Type B pancreatic cell (in vitro differentiated cells): ENCODE results near the gene ITGB3BP. TPM values are rescaled to one million over a fixed set of nuclear protein-coding genes. Genes with fewer than 3 reads are reported as not detected.
"Not testable (repeated sequence)": the region's sequence is repeated elsewhere in the genome, so short reads cannot be mapped to it uniquely, and the experiment has no call there.

Experiments
- DNase-seq: peaks from one replicate; pipeline ENCODE4 v3.0.0; 2021; ENCODE audit warnings: mixed read lengths; ENCODE audit not compliant: unreplicated experiment; ENCODE audit errors: extremely low spot score
- H3K27ac Mint-ChIP-seq: 2 replicates; pipeline ENCODE4 v1.8.0; 2021; ENCODE audit warnings: mild to moderate bottlenecking, mixed read lengths
- H3K27me3 Mint-ChIP-seq: 2 replicates; pipeline ENCODE4 v1.8.0; 2021; ENCODE audit warnings: mixed read lengths
- H3K36me3 Mint-ChIP-seq: 2 replicates; pipeline ENCODE4 v1.8.0; 2021; ENCODE audit warnings: mixed read lengths
- H3K4me1 Mint-ChIP-seq: one replicate; pipeline ENCODE4 v1.8.0; 2021; ENCODE audit warnings: mixed read lengths; ENCODE audit not compliant: unreplicated experiment
- H3K4me3 Mint-ChIP-seq: 2 replicates; pipeline ENCODE4 v1.8.0; 2021; ENCODE audit warnings: mild to moderate bottlenecking, mixed read lengths
- H3K9me3 Mint-ChIP-seq: 2 replicates; pipeline ENCODE4 v1.8.0; 2021; ENCODE audit warnings: mixed read lengths
- CTCF ChIP-seq: fragments of 200-600 bp; sonication (generic); conservative IDR thresholded peaks from 2 replicates; pipeline ENCODE4 v1.5.0; 2021; ENCODE audit warnings: antibody characterized with exemption, mild to moderate bottlenecking
- long read RNA-seq: library from polyadenylated mRNA; unstranded; transcript quantifications from one replicate; pipeline ENCODE4 v2.0.0, GENCODE V29; 2020
- total RNA-seq: library from RNA; stranded (reverse); gene quantifications from 2 replicates; pipeline ENCODE4 v1.2.1, GENCODE V29; 2021; ENCODE audit warnings: low replicate concordance

ITGB3BP gene
- total RNA-seq: 25.0 and 39.9 TPM in 2 replicates
- long read RNA-seq, transcript ITGB3BP-201 (9 exons, 948 nt): major isoform, 9 of 33 reads
- long read RNA-seq, partial matches to known transcripts: 9 of 33 reads
- long read RNA-seq, other reads (novel, unspliced or antisense): 13 of 33 reads

- Mint-ChIP-seq H3K27me3 (no peaks in the 10 kb centered on the region), H3K4me3 (peak within 1 kb of the TSS; percentile 96), H3K4me1 (peaks cover 5% of the 10 kb centered on the region), H3K36me3 (no peaks in the 10 kb centered on the region), H3K27ac (peak within 1 kb of the TSS; percentile 96), H3K9me3 (no peaks in the 10 kb centered on the region)
- peak; percentile 90 for DNase-seq
- TF ChIP-seq CTCF: no peak
These were observed at the start of gene ITGB3BP, which contains the start of gene EFCAB7 for GRCh38 chr1:63522891-63523728. Gene ITGB3BP (minus strand): TSS chr1:63523225. CDS start chr1:63523133, 92 bp downstream. Gene EFCAB7 (plus strand): TSS chr1:63523525. CDS start chr1:63525573, 2,048 bp downstream.

GRCh38 chr1:63572686-63573085, 49.7 kb upstream of the ITGB3BP start:
- not testable (repeated sequence) for H3K9me3 Mint-ChIP-seq, H3K27ac Mint-ChIP-seq, H3K36me3 Mint-ChIP-seq, H3K4me1 Mint-ChIP-seq, DNase-seq, H3K27me3 Mint-ChIP-seq, H3K4me3 Mint-ChIP-seq

- Mint-ChIP-seq H3K27ac (no peak overlapping the region), H3K4me3 (no peak overlapping the region), H3K36me3 (peaks cover 10% of the 10 kb centered on the region), H3K4me1 (no peaks in the 10 kb centered on the region), H3K27me3 (no peaks in the 10 kb centered on the region), H3K9me3 (no peaks in the 10 kb centered on the region)
- no peak for TF ChIP-seq CTCF
- DNase-seq: no peak
These were observed 46.8 kb upstream of the ITGB3BP start for GRCh38 chr1:63569640-63570316.

GRCh38 chr1:63569068-63569467, 46.0 kb upstream of the ITGB3BP start:
- H3K4me1 Mint-ChIP-seq: no peaks in the 10 kb centered on the region
- peaks cover 16% of the 10 kb centered on the region for H3K36me3 Mint-ChIP-seq
- H3K9me3 Mint-ChIP-seq: no peaks in the 10 kb centered on the region
- no peak for DNase-seq
- H3K27me3 Mint-ChIP-seq: no peaks in the 10 kb centered on the region
- no peak overlapping the region for H3K4me3 Mint-ChIP-seq
- TF ChIP-seq CTCF: no peak
- no peak overlapping the region for H3K27ac Mint-ChIP-seq

GRCh38 chr1:63563745-63564144, 40.7 kb upstream of the ITGB3BP start:
- no peaks in the 10 kb centered on the region for H3K9me3 Mint-ChIP-seq
- peaks cover 19% of the 10 kb centered on the region for H3K36me3 Mint-ChIP-seq
- no peaks in the 10 kb centered on the region for H3K4me1 Mint-ChIP-seq
- DNase-seq: no peak
- H3K27ac Mint-ChIP-seq: no peak overlapping the region
- TF ChIP-seq CTCF: no peak
- H3K27me3 Mint-ChIP-seq: no peaks in the 10 kb centered on the region
- H3K4me3 Mint-ChIP-seq: no peak overlapping the region

- Mint-ChIP-seq H3K9me3 (no peaks in the 10 kb centered on the region), H3K27ac (no peak overlapping the region), H3K4me3 (no peak overlapping the region), H3K36me3 (peaks cover 13% of the 10 kb centered on the region), H3K4me1 (no peaks in the 10 kb centered on the region), H3K27me3 (no peaks in the 10 kb centered on the region)
- TF ChIP-seq CTCF: no peak
- DNase-seq: no peak
These were observed 36.3 kb upstream of the ITGB3BP start for GRCh38 chr1:63559357-63559756.
